ENCODE measurements around the gene FAM81A. TPM values are rescaled to one million over a fixed set of nuclear protein-coding genes. Genes with fewer than 3 reads are reported as not detected.

FAM81A gene
- total and polyA plus RNA-seq, 8 donors = 1.9 to 5.0 (median 3.2) TPM

- DNase-seq (no peak), ATAC-seq (no peak)
- H3K36me3 ChIP-seq = no peaks in the 10 kb centered on the region
- peaks cover 0 to 21% of the 10 kb centered on the region in 2 donors for H3K4me1 ChIP-seq
- H3K4me3 ChIP-seq = no peak overlapping the region
- H3K27ac ChIP-seq = no peak overlapping the region
- no peaks in the 10 kb centered on the region for H3K9me3 ChIP-seq
- intact Hi-C loops (cut with DNase I) = no loop called here
- no peaks in the 10 kb centered on the region for H3K27me3 ChIP-seq
- TF ChIP-seq CTCF (IDR thresholded peaks at IDR 0.05) = no peak
Observed at GRCh38 chr15:59401824-59402569, 36.0 kb upstream of the FAM81A start.

DNA sequence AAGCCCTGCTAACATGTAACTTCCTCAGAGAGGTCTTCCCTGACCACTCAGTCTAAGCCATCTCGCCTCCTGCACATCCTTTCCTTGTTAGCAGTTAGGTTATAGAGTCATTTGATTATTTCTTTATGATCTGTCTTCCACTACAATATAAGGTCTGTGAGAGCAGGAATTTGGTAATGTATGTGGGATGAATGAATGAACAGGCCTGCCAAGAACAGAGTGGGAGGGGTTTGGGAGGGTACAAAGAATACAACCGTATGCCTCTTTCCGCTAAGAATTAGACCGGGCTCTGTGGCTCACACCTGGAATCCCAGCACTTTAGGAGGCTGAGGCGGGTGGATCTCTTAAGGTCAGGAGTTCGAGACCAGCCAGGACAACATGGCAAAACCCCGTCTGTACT, 32.9 kb upstream of the FAM81A start:
- no peaks in the 10 kb centered on the region for H3K9me3 ChIP-seq
- H3K27ac ChIP-seq = no peak overlapping the region
- no peak overlapping the region for H3K4me3 ChIP-seq
- intact Hi-C loops (cut with DNase I) = no loop called here
- no peaks in the 10 kb centered on the region for H3K36me3 ChIP-seq
- TF ChIP-seq CTCF (IDR thresholded peaks at IDR 0.05) = no peak
- ATAC-seq (no peak), DNase-seq (no peak)
- peaks cover 3 to 22% of the 10 kb centered on the region in 2 donors for H3K4me1 ChIP-seq
- H3K27me3 ChIP-seq = no peaks in the 10 kb centered on the region

DNA sequence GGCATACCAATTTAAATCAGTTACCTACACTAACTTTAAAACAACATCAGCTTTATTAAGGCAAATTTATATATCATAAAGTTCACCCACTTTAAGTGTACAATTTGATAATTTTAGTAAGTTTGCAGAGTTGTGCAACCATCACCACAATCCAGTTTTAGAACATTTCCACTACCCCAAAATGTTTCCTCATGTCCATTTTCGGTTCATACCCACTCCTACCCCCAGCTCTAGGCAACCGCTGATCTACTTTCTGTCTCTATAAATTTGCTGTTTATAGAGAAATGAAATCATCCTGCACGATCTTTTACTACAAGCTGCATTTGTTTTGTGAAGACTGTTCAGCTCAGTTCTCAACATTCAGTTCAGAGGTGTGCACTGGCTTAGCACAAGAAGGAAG, 31.5 kb upstream of the FAM81A start:
- H3K36me3 ChIP-seq = no peaks in the 10 kb centered on the region
- no peak overlapping the region for H3K27ac ChIP-seq
- intact Hi-C loops (cut with DNase I) = no loop called here
- no peak for TF ChIP-seq CTCF (IDR thresholded peaks at IDR 0.05)
- no peaks in the 10 kb centered on the region for H3K9me3 ChIP-seq
- ATAC-seq (no peak), DNase-seq (no peak)
- H3K4me3 ChIP-seq = no peak overlapping the region
- peaks cover 6 to 34% of the 10 kb centered on the region in 2 donors for H3K4me1 ChIP-seq
- H3K27me3 ChIP-seq = no peaks in the 10 kb centered on the region

- Histone ChIP-seq H3K27me3 (no peaks in the 10 kb centered on the region), H3K4me3 (no peak overlapping the region), H3K9me3 (no peaks in the 10 kb centered on the region), H3K4me1 (peaks cover 6 to 35% of the 10 kb centered on the region in 2 donors), H3K27ac (no peak overlapping the region), H3K36me3 (no peaks in the 10 kb centered on the region)
- ATAC-seq (no peak), DNase-seq (no peak)
- no peak for TF ChIP-seq CTCF (IDR thresholded peaks at IDR 0.05)
- intact Hi-C loops (cut with DNase I) = no loop called here
Observed at GRCh38 chr15:59407946-59408345, 30.0 kb upstream of the FAM81A start.

DNA sequence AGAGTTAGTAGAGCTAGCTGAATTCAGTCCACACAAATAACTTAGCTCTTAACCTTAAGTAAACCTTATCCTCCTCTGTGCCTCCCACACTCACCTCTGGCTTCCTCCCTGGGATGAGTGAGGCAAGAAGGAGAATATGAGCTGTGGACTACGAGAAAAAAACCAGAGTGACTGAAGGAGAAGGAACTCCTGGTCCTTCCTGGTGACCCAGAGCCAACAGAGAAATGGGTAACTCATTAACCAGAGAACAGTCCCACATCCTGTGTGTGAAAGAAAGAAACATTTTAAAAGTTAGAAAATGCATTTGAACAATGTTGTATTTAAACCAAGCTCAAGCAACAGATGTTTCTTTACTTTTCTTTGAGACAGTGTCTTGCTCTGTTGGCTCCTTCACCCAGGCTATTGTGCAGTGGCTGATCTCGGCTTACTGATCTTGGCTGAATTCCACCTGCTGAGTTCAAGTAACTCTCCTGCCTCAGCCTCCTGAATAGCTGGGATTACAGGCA, 27.5 kb upstream of the FAM81A start:
- DNase-seq = peak in 1 of 4 donors; percentile 18
- H3K4me3 ChIP-seq = no peak overlapping the region
- H3K4me1 ChIP-seq = peaks cover 6 to 35% of the 10 kb centered on the region in 2 donors
- H3K36me3 ChIP-seq = no peaks in the 10 kb centered on the region
- intact Hi-C loops (cut with DNase I) = no loop called here
- peak; percentile 84 for ATAC-seq
- no peak for TF ChIP-seq CTCF (IDR thresholded peaks at IDR 0.05)
- no peaks in the 10 kb centered on the region for H3K9me3 ChIP-seq
- no peaks in the 10 kb centered on the region for H3K27me3 ChIP-seq
- H3K27ac ChIP-seq = peak overlapping the region in 1 of 2 donors; percentile 23

All from left lung (tissue), 10 donors.